Keratinocyte (primary cell): ENCODE results near the gene SYDE2.

Source experiments
- EZH2 ChIP-seq: IDR thresholded peaks from one replicate; pipeline ENCODE4 v1.6.1; 2012; ENCODE audit warnings: inconsistent platforms, mild to moderate bottlenecking, low read length, moderate library complexity
- TF ChIP-seq, protein P1 (sequence below), 3 experiments: IDR thresholded peaks in 1 of 3; conservative IDR thresholded peaks in 1 of 3; optimal IDR thresholded peaks in 1 of 3; 2 replicates in 2 of 3; 3 replicates in 1 of 3; pipeline versions ENCODE3 to v1.5.1; 2011; ENCODE audit warnings: low read length in 3 of 3, mild to moderate bottlenecking in 3 of 3, moderate library complexity in 2 of 3, control low read depth in 1 of 3, inconsistent platforms in 1 of 3; ENCODE audit not compliant: insufficient read depth in 2 of 3; ENCODE audit errors: extremely low read depth in 1 of 3

DNA sequence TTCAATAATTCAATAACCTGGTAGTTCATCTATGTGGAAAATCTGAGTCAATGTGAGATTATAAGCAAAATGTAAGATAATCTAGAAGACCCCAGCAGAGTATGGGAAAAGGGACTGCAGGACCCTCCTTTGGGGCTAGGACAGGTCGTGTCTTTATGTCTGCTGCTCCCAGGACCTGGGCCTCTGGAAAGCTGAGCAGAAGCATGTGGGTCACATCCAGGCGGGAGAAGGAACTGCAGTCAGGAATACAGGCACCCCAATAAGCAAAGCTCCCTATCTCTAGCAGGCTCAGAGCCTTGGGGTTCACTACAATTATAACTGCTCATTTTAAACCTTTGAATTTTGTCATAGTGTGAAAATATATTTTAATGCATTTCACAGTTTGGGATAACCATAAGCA, 78.6 kb downstream of the SYDE2 start:
- TF ChIP-seq, protein P1, sequence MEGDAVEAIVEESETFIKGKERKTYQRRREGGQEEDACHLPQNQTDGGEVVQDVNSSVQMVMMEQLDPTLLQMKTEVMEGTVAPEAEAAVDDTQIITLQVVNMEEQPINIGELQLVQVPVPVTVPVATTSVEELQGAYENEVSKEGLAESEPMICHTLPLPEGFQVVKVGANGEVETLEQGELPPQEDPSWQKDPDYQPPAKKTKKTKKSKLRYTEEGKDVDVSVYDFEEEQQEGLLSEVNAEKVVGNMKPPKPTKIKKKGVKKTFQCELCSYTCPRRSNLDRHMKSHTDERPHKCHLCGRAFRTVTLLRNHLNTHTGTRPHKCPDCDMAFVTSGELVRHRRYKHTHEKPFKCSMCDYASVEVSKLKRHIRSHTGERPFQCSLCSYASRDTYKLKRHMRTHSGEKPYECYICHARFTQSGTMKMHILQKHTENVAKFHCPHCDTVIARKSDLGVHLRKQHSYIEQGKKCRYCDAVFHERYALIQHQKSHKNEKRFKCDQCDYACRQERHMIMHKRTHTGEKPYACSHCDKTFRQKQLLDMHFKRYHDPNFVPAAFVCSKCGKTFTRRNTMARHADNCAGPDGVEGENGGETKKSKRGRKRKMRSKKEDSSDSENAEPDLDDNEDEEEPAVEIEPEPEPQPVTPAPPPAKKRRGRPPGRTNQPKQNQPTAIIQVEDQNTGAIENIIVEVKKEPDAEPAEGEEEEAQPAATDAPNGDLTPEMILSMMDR (optimal IDR thresholded peaks at IDR 0.05 in 1 of 3, IDR thresholded peaks at IDR 0.05 in 1 of 3, conservative IDR thresholded peaks at IDR 0.05 in 1 of 3; ENCODE audit: extremely low read depth in 1 of 3, insufficient read depth in 2 of 3, low read length in 3 of 3), result no peak
- TF ChIP-seq EZH2, result no peak
